H54 (cell line): ENCODE data around the gene EPB41L4B.

ENCODE experiments used
- DNase-seq: peaks from one replicate; pipeline ENCODE4 v3.0.0; 2011; ENCODE audit warnings: low spot score, mixed read lengths; ENCODE audit not compliant: insufficient read length
- FAIRE-seq: peaks from 3 replicates; lab custom pipeline; 2011; peaks lifted over from hg19 to GRCh38; lab: Jason Lieb, UNC
- POLR2A ChIP-seq: IDR thresholded peaks from 2 replicates; pipeline ENCODE4 v1.6.1; 2011; ENCODE audit warnings: low read depth, mild to moderate bottlenecking, low read length

EPB41L4B gene

GRCh38 chr9:109246533-109246932 is 74.3 kb downstream of the EPB41L4B start:
- no peak for TF ChIP-seq POLR2A
- FAIRE-seq (no peak), DNase-seq (no peak)

- TF ChIP-seq POLR2A = no peak
These were observed 75.5 kb downstream of the EPB41L4B start for GRCh38 chr9:109245310-109245897.

GRCh38 chr9:109244179-109245132 is 76.4 kb downstream of the EPB41L4B start:
- FAIRE-seq = peak; percentile 81
- peak; percentile 61 for DNase-seq
- TF ChIP-seq POLR2A = no peak

More at GRCh38 chr9:109245310-109245897, 75.5 kb downstream of the EPB41L4B start:
- no peak for DNase-seq
- peak; percentile 27 for FAIRE-seq

- DNase-seq (no peak), FAIRE-seq (no peak)
- no peak for TF ChIP-seq POLR2A
These were observed 78.1 kb downstream of the EPB41L4B start for GRCh38 chr9:109242741-109243140.

GRCh38 chr9:109242014-109242413 is 78.8 kb downstream of the EPB41L4B start:
- FAIRE-seq (no peak), DNase-seq (no peak)
- TF ChIP-seq POLR2A = no peak

- FAIRE-seq (no peak), DNase-seq (no peak)
- TF ChIP-seq POLR2A = no peak
These were observed 79.7 kb downstream of the EPB41L4B start for GRCh38 chr9:109241207-109241606.

- no peak for TF ChIP-seq POLR2A
- no peak for FAIRE-seq
- DNase-seq = no peak
These were observed 81.6 kb downstream of the EPB41L4B start for GRCh38 chr9:109239240-109239639.

- peak; percentile 96 for FAIRE-seq
- peak; percentile 57 for DNase-seq
- TF ChIP-seq POLR2A = no peak
These were observed 82.2 kb downstream of the EPB41L4B start for GRCh38 chr9:109238655-109239054.

GRCh38 chr9:109238125-109238524 is 82.7 kb downstream of the EPB41L4B start:
- FAIRE-seq (no peak), DNase-seq (no peak)
- no peak for TF ChIP-seq POLR2A

- TF ChIP-seq POLR2A = no peak
- FAIRE-seq = peak; percentile 95
- DNase-seq = peak; percentile 61
These were observed 88.2 kb downstream of the EPB41L4B start for GRCh38 chr9:109232449-109233237.

GRCh38 chr9:109231593-109231992 is 89.3 kb downstream of the EPB41L4B start:
- FAIRE-seq (no peak), DNase-seq (no peak)
- TF ChIP-seq POLR2A = no peak

- TF ChIP-seq POLR2A = no peak
- DNase-seq (no peak), FAIRE-seq (peak; percentile 11)
These were observed 90.6 kb downstream of the EPB41L4B start for GRCh38 chr9:109230277-109230676.

GRCh38 chr9:109229682-109230081 is 91.2 kb downstream of the EPB41L4B start:
- no peak for FAIRE-seq
- TF ChIP-seq POLR2A = no peak
- no peak for DNase-seq
